Measurements from ENCODE around the gene RAPGEF6. TPM values are rescaled to one million over a fixed set of nuclear protein-coding genes. Genes with fewer than 3 reads are reported as not detected.

The RAPGEF6 gene
- total RNA-seq, 1 experiment from 2014 or later, result 17.4 TPM

GRCh38 chr5:131521252-131521651 is 113.8 kb downstream of the RAPGEF6 start:
- H3K36me3 ChIP-seq (ENCODE audit: control insufficient read depth, insufficient read depth, low read length), result no peaks in the 10 kb centered on the region
- Mint-ChIP-seq H3K4me1 (ENCODE audit: low read depth, unreplicated experiment) (peaks cover 7% of the 10 kb centered on the region), H3K9me3 (ENCODE audit: unreplicated experiment) (no peaks in the 10 kb centered on the region), H3K27me3 (ENCODE audit: insufficient read depth, unreplicated experiment) (no peaks in the 10 kb centered on the region), H3K36me3 (ENCODE audit: insufficient read depth, unreplicated experiment) (peaks cover 10% of the 10 kb centered on the region), H3K4me3 (ENCODE audit: unreplicated experiment) (no peak overlapping the region), H3K27ac (ENCODE audit: unreplicated experiment) (no peak overlapping the region)
- intact Hi-C loops (cut with micrococcal nuclease; ENCODE audit: unreplicated experiment), result no loop called here
- CTCF ChIA-PET, result no interaction called here
- H3K4me1 ChIP-seq, result no peaks in the 10 kb centered on the region
- POLR2A ChIA-PET, result no interaction called here
- H3K27me3 ChIP-seq (replicated peaks; ENCODE audit: control insufficient read depth, insufficient read depth, low read length), result no peaks in the 10 kb centered on the region
- H3K4me3 ChIP-seq (ENCODE audit: low read depth, low read length), result no peak overlapping the region
- DNase-seq, result no peak
- TF ChIP-seq, protein P1, sequence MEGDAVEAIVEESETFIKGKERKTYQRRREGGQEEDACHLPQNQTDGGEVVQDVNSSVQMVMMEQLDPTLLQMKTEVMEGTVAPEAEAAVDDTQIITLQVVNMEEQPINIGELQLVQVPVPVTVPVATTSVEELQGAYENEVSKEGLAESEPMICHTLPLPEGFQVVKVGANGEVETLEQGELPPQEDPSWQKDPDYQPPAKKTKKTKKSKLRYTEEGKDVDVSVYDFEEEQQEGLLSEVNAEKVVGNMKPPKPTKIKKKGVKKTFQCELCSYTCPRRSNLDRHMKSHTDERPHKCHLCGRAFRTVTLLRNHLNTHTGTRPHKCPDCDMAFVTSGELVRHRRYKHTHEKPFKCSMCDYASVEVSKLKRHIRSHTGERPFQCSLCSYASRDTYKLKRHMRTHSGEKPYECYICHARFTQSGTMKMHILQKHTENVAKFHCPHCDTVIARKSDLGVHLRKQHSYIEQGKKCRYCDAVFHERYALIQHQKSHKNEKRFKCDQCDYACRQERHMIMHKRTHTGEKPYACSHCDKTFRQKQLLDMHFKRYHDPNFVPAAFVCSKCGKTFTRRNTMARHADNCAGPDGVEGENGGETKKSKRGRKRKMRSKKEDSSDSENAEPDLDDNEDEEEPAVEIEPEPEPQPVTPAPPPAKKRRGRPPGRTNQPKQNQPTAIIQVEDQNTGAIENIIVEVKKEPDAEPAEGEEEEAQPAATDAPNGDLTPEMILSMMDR (IDR thresholded peaks at IDR 0.05; ENCODE audit: insufficient read depth in 1 of 2, low read depth in 1 of 2, low read length in 1 of 2, severe bottlenecking in 1 of 2, unreplicated experiment in 1 of 2), result no peak
- H3K9me3 ChIP-seq, result no peaks in the 10 kb centered on the region
- no TSS peak for BruUV-seq (replicated peaks)

DNA sequence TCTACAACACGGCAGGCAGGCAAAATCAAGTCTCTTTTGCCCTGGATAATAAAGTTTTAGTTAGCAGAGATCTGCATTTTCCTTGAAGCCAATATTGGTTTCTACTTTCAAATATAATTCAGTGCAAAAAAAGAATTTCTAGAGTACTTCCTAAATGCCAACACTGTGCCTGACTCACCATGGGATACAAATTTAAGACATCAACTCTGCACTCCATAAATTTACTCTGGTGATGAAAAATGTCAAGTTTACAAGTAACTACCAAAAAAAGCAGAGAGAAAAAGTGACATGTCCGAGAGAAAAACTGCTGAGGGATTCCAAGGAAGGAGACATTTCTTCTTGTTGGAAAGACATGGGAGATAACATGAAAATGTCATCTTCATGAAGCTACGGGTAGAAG is 119.7 kb downstream of the RAPGEF6 start:
- intact Hi-C loops (cut with micrococcal nuclease; ENCODE audit: unreplicated experiment), result no loop called here
- H3K4me1 Mint-ChIP-seq (ENCODE audit: low read depth, unreplicated experiment), result peaks cover 9% of the 10 kb centered on the region
- ChIA-PET CTCF (no interaction called here), POLR2A (no interaction called here)
- no peaks in the 10 kb centered on the region for H3K27me3 Mint-ChIP-seq (ENCODE audit: insufficient read depth, unreplicated experiment)
- BruUV-seq (replicated peaks), result no TSS peak
- TF ChIP-seq, protein P1 (IDR thresholded peaks at IDR 0.05; ENCODE audit: insufficient read depth in 1 of 2, low read depth in 1 of 2, low read length in 1 of 2, severe bottlenecking in 1 of 2, unreplicated experiment in 1 of 2), result no peak
- no peak overlapping the region for H3K4me3 Mint-ChIP-seq (ENCODE audit: unreplicated experiment)
- Histone ChIP-seq H3K4me3 (ENCODE audit: low read depth, low read length) (no peak overlapping the region), H3K27me3 (replicated peaks; ENCODE audit: control insufficient read depth, insufficient read depth, low read length) (no peaks in the 10 kb centered on the region), H3K36me3 (ENCODE audit: control insufficient read depth, insufficient read depth, low read length) (no peaks in the 10 kb centered on the region), H3K9me3 (no peaks in the 10 kb centered on the region), H3K4me1 (peaks cover 6% of the 10 kb centered on the region; the same call in 1 of the 2 replicates)
- DNase-seq, result no peak
- H3K9me3 Mint-ChIP-seq (ENCODE audit: unreplicated experiment), result no peaks in the 10 kb centered on the region
- H3K27ac Mint-ChIP-seq (ENCODE audit: unreplicated experiment), result no peak overlapping the region
- peaks cover 13% of the 10 kb centered on the region for H3K36me3 Mint-ChIP-seq (ENCODE audit: insufficient read depth, unreplicated experiment)

DNA sequence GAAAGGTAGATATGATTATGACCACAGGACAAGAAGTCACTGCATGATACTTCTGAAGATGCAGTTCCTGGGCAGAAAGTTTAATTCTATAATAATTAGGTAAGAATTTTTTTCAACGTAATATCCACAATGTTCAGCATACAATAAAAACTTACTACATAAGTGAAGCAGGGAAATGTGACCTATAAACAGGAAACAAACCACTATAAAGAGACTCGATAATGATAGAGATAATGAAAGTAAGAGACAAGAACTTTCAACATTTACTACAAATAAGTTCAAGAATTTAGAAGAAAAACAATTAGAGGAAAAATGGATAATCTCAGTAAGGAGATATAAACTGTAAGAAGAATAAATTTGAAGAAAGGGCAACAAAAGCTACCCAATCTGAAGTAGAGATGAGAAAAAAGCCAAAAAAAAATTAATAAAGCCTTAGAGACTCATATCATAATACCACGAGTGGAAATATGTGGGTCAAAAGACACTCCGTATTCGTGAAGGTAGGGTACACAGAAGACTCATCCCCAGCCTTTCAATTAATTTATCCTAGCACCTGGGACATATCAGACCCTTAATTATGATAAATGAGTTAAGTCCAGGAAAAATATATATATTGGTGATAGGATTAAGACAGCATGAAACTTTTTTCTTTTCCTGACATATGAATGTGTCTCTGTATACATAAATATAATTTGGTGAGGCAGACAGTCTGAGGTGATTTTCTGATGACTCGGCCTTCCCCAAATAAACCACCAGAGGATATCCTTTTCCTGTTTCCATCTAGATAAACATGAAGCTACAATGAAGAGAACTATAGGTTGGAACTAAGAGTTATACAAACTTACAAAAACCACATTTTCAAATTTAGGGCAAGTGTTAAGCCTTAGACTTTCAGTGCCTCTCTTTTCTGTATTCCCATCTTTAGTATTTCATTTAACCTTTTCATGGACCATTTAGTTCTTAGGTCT is 120.4 kb downstream of the RAPGEF6 start:
- Histone ChIP-seq H3K4me1 (peaks cover 6% of the 10 kb centered on the region; the same call in 1 of the 2 replicates), H3K9me3 (no peaks in the 10 kb centered on the region), H3K27me3 (replicated peaks; ENCODE audit: control insufficient read depth, insufficient read depth, low read length) (no peaks in the 10 kb centered on the region), H3K36me3 (ENCODE audit: control insufficient read depth, insufficient read depth, low read length) (no peaks in the 10 kb centered on the region), H3K4me3 (ENCODE audit: low read depth, low read length) (no peak overlapping the region)
- Mint-ChIP-seq H3K4me1 (ENCODE audit: low read depth, unreplicated experiment) (peaks cover 9% of the 10 kb centered on the region), H3K27me3 (ENCODE audit: insufficient read depth, unreplicated experiment) (no peaks in the 10 kb centered on the region), H3K36me3 (ENCODE audit: insufficient read depth, unreplicated experiment) (peaks cover 13% of the 10 kb centered on the region), H3K4me3 (ENCODE audit: unreplicated experiment) (no peak overlapping the region), H3K9me3 (ENCODE audit: unreplicated experiment) (no peaks in the 10 kb centered on the region), H3K27ac (ENCODE audit: unreplicated experiment) (no peak overlapping the region)
- ChIA-PET CTCF (no interaction called here), POLR2A (no interaction called here)
- TF ChIP-seq, protein P1 (IDR thresholded peaks at IDR 0.05; ENCODE audit: insufficient read depth in 1 of 2, low read depth in 1 of 2, low read length in 1 of 2, severe bottlenecking in 1 of 2, unreplicated experiment in 1 of 2), result no peak
- BruUV-seq (replicated peaks), result no TSS peak
- no peak for DNase-seq
- intact Hi-C loops (cut with micrococcal nuclease; ENCODE audit: unreplicated experiment), result no loop called here
